NCI-H226 (cell line): ENCODE measurements around the gene CAMSAP1.

Source experiments
- DNase-seq: peaks from one replicate; pipeline ENCODE4 v3.0.0-alpha.2; 2015

Gene CAMSAP1

DNA sequence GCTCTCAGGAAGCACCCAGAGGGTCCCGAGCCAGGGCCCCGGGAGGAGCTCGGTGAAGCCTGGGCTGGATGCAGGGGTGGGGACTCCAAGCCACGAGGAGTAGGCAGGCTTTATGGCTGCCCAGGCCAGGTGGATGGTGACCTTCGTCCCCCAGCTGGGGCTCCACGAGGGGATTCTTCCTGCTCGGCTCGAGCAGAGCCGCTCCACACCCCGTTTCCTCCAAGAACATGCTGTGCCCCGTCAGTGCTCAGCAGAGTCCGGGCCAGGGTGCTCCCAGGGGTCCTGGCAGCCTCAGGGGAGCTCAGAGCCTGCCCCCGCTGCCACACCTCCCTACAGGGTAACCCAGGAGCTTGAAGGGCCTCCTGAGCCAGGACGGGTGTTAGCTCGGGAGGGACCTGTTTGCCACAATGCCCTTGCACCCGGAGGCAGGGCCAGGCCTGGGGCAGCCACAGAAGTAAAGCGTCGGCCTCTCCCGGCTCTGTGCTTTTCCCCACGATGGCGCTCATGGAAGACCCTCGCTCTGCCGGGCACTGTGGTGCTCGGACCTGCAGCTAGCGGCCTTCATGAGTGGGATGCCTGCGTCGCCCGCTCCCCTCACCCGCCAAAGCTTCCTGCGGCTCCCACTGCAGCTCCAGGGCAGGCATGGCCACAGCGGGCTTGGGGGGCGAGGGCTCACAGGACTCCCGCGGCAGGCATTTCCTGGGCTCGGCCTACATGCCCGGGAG lies 118.6 kb downstream of the CAMSAP1 start:
- DNase-seq = no peak

DNA sequence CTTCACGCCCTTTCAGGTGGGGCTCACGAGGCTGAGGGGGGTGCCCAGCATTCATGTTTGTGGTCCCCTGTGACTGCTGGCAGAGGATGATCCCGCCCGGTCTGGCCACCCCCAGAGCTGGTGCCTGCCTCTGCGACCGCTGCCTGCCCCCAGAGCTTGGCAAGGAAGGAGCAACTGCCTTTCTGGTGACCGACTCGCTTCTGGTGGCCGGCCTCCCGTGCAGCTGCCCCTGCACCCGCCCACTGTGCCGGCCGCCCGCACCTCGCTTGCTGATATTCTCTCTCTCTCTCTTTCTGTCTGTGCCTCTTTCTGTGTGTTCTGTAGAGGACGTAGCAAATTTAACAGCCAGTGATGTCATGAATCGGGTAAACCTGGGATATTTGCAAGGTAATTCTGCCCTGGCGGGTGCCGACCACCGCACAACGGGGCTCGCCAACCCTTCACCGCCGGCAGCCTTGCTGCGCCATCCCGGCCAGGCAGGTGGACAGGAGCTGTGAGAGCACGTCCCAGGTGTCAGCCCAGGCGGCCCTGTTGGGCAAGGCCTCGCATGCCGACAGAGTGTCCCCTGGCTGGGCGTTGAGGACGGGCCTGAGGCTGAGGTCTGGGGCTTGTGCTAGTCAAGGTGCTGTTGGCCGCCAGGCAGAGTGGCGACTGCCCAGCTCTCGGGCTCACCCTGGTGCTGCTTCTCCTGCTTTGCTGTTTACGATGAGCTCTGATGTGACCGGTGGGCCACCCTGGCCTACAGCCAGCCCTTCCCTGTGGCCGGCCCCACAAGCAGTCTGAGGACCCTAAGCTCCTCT lies 119.4 kb downstream of the CAMSAP1 start:
- no peak for DNase-seq

DNA sequence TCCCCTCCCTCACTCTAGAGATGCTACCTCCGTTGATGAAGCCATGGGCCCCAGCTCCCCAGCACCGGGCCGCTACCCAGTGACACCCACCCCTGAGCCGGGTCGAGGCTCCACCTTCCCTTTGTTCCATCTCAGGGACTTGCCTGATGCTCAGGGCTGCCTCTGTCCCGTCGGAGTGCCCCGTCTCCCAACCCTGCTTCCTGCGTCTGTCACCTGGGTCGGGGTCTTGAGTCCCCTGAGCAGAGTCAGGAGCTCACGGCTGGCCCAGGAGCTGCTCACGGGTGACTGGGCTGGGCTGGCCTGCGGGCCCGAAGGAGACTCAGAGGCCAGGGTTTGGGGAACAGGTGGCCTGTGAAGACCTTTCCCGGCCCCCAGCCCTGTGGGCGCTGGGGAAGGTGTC lies 120.0 kb downstream of the CAMSAP1 start:
- no peak for DNase-seq

DNA sequence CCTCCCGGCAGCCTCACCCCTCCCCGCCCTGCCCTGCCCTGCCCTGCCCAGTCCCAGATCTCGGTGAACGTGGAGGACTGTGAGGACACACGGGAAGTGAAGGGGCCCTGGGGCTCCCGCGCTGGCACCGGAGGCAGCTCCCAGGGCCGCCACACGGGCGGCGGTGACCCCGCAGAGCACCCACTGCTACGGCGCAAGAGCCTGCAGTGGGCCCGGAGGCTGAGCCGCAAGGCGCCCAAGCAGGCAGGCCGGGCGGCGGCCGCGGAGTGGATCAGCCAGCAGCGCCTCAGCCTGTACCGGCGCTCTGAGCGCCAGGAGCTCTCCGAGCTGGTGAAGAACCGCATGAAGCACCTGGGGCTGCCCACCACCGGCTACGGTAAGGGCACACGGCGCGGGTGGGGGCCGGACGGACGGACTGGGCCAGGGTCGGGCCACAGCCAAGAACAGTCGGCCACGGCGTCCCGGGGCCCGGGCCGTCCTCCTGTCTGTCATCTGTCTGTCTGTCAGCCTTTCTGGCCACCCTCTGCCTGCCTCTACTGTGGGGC lies 121.1 kb downstream of the CAMSAP1 start:
- no peak for DNase-seq

DNA sequence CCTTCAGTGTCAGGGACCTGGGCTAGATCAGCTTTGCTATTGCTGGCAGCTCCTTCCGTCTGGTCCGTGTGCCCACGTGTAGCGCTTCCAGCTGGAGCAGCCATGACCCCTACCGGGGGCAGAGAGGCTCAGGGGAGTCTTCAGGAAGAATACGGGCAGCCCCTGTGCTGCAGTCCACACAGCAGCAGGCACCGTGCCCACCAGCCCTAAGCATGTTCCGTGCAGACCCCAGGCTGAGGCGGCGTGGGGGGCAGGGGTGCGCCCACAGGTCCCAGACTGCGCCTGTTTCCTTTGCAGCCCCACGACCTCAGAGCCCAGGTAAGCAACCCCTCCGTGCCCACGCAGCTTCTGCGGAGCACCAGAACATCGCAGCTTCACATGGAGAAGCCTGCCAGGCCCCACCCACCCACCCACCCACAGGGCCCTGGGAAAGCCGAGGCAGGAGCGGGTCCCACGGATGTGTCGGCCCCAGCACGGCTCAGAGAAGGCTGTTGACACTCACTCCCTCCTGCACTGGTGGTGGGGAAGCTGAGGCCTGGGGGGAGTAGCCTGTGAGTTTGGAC lies 122.3 kb downstream of the CAMSAP1 start:
- DNase-seq = no peak

DNA sequence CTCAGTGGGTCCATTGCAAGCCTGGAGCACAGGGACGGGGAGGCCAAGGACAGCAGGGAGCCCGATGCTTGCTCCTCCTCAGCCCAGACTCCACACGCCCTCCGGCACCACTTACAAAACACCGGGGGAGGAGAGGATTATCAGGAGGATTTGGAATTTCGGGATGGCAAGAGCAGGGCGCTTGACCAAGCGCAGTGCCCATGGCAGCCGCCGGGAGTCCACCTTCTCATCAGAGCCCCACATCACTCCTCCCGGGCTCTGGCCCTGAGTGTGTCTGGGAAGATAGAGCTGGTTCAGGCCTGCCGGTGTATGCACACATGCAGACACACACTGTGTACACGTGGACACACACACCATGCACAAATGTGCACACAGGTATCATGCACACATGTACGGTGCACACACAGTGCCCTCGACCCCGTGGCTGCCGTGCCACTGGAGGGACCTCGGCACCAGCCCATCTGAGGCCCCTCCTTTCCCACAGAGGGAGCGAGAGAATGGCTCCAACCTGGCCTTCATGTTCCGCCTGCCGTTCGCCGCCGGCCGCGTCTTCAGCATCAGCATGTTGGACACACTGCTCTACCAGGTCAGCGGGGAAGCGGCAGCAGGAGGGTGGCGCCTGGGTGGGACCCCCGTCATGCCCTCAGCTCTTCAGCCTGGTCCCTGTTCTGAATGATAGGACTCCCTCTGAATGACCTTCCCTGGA lies 123.7 kb downstream of the CAMSAP1 start:
- no peak for DNase-seq

DNA sequence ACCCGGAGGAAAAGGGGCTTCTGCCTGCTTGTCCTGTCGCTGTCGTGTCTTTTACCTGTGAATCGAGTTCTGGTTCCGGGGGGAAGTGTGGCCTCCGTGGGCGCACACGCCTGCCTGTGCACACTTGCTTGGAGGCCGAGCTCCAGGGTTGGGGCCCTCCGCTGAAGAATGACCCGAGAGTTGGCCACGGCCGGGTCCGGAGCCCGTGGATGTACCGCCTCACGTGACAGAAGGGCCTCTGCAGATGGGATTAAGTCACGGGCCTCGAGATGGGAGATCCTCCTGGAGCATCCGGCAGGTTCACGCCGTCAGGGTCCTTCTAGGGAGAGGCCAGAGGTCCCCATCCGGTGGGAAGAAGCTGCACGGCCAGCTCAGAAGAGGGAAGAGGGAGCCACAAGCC lies 124.4 kb downstream of the CAMSAP1 start:
- DNase-seq = no peak

DNA sequence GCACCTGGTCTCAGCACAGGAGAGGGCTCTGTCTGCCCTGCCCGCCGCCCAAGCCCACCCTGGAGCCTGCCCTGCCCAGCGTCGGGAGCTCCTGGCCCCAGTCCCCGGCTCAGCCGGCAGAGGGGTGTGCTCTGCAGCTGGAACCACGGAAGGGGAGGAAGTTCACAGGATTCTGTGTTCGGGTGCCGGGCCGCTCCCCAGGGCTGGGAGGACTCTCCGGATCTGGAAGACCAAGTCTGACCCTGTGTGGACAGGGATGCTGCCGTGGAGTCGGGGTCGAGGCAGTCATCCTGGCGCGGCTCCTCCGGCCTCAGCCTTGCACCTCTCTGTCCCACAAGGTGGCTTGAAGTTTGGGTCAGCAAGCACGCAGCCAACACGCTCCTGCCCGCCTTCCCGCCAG lies 126.7 kb downstream of the CAMSAP1 start:
- no peak for DNase-seq

DNA sequence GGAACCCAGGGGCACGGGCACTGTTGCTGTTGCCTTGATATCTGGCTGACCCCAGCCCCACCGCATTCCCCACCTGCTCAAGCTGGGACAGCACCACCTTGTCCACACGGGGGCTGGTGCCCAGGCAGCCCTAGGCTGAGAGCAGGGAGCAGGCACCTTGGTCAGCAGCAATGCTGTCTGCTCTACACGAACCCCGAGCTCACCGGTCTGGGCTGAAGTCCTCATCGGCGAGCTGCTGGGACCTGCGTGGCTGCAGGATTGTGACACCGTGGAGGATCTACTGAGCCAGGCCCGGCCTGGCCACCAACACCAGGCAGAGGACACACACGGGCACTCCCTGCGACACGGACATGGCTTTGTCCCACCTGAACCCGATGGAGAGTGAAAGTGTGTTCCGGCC lies 127.3 kb downstream of the CAMSAP1 start:
- no peak for DNase-seq

DNA sequence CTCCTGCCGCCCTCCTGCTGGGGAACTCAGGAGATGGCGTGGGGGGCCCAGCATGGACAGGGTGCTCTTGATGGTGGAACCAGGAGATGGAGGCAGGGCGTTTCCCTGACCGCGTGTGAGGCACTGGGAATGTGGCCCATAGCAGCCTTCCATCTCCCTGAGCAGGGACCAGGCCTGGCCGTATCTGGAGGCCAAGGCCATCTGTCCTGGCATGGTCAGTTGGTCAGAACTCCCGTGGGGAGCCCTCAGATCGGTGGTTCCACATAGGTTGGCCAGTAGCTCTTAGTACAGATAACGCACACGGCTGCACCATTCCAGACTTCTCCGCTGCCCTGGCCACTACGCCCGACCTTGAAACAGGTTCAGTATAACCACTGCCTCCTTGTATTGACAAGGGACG lies 127.8 kb downstream of the CAMSAP1 start:
- DNase-seq = no peak

DNA sequence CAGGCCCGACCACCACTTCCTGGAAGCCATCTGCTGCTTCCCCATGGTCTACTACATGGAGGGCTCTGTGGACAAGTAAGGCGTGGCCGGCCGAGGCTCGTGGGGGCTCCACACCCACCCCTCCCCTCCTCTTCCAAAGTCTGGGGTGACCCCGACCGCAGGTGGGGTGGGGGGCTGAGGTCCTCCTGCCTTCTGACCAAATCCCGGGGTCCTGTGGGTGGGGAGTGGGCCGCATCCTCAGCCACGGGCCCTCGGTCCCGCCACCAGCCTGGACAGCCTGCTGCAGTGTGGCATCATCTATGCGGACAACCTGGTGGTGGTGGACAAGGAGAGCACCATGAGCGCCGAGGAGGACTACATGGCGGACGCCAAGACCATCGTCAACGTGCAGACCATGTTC lies 128.9 kb downstream of the CAMSAP1 start:
- DNase-seq = no peak

DNA sequence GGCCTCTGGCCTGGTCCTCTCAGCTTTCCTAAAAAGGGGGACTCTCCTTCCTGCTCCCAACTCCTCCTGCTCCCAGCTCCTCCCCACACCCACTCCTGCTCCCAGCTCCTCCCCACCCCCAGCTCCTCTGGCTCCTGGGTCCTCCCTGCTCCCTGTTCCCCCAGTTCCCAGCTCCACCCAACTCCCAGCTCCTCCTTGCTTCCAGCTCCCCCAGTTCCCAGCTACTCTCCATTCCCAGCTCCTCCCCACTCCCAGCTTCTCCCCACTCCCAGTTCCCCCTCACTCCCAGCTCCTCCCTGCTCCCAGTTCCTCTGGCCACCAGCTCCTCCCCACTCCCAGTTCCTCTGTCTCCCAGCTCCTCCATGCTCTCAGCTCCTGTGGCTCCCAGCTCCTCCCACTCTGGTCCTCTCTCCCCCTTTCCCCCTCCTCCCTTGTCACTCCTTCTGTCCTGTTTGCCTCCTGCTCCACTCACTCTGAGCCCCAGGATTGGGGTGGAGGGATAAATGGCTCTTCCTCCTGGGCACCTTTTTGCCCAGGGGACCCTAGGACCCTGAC lies 129.6 kb downstream of the CAMSAP1 start:
- no peak for DNase-seq

DNA sequence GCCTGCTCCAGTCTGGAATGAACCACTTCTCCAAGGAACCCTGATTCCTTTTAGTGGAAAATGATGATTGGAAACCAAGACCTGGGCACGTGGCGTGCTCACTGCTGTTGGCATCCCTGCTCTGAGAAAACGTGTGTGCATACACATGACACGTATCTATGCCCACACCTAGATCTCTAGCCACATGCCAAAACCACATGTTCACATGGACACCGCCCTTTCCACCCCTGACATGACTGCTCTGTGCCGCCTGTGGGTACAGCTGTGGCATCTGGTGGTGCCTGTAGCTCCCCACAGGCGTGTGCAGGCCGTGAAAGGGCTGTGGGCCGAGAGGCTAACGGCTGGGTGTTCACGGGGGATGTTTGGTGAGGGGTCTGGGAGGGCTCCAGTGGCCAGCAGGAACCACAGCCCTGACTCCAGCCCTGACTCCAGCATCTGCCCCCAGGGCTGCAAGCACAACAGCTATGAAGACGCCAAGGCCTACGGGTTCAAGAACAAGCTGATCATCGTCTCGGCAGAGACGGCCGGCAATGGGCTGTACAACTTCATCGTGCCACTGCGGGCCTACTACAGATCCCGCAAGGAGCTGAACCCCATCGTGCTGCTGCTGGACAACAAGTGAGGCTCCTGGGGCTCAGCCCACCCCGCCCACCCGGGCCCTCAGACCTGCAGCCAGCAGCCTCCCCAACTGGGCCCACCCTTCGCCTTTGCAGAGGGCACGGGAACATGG lies 130.3 kb downstream of the CAMSAP1 start:
- no peak for DNase-seq

DNA sequence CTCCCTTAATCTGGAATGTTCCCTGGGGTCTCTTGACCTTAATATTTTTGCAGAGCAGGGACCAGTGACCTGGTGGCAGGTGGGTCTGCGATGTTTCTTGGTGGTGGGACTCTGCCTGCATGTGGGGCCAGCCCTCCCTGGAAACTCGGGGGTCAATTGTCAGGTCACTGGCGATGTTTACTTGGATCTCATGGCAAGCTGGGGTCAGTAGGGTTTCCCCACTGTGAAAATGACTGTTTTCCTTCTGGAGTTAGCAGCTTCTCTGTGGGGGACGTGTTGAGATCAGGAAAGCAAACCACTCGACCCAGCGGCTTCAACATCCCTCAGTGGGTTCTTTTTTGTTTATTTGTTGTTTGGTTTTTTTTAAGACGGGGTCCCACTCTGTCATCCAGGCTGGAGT lies 131.4 kb downstream of the CAMSAP1 start:
- no peak for DNase-seq

DNA sequence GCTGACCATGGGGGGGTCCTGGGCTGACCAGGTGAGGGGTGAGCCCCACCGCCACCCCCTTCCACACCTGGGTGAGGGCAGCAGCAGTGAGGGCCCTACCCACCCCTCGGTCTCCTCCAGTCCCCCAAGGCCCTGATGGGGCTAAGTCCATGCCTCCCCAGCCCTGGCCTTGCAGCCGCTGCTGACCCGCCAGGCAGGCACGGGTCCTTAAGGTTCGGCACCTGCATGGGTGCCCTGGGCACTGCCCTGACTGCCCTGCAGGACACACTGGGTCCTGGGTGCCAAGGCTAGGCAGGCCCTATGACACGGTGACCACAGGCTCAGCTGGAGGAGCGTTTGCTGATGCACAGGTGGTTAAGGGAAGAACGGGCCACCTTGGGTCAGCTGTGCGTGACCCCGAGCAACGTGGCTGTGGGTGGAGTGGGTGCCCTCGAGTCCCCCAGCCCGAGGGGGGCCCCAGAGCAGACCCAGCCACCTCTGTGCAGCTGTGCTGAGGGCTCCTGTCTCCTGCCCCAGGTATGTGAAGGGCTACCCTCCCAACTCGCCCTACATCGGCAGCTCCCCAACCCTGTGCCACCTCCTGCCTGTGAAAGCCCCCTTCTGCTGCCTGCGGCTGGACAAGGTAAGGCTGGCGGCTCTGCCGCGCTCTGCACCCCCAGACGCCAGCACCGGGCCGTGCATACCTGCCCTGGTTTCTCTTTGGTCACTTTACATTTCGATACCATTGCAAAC lies 132.4 kb downstream of the CAMSAP1 start:
- DNase-seq = no peak

DNA sequence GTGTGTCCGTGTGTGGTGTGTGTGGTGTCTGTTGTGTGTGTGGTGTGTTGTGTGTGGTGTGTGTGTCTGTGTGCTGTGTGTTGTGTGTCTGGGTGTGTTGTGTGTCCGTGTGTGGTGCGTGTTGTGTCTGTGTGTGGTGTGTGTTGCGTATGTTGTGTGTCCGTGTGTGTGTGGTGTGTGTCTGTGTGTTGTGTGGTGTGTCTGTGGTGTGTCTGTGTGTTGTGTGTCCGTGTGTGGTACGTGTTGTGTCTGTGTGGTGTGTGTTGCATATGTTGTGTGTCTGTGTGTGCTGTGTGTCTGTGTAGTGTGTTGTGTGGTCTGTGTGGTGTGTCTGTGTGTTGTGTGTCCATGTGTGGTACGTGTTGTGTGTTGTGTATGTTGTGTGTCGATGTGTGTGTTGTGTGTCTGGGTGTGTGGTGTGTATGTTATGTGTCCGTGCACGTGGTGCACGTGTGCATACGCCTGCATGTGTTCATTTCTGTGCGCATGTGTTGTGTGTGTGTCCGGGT lies 133.1 kb downstream of the CAMSAP1 start:
- DNase-seq = no peak

DNA sequence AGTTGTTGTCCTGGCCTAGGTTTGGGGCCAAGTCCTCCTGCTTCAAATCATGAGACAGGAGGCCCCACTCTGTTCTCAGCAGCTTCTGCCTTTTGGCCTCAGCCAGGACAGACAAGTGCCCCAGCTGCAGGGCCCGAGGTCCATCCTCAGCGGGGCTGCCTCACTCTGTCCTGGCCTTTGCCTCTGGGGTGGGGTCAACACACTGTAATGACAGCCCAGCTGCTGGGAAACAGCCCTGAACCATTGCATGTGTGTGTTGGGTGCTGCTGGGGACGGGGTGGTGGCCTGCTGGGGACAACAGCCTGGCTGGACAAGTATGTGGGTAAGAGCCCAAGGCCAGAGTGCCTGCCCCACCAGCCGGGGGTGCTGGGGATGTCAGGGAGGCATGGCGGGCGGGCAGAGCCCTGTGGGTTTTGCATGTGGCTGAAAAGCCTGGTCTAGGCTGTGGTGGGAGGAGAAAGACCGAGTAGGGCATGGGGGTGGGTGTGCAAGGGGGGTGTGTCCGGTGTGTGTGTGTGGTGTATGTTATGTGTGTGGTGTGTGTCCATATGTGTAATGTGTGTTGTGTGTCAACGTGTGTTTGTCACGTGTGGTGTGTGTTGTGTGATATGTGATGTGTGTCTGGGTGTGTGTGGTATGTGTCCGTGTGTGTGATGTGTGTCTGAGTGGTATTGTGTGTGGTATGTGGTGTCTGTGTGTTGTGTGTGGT lies 133.7 kb downstream of the CAMSAP1 start:
- no peak for DNase-seq

DNA sequence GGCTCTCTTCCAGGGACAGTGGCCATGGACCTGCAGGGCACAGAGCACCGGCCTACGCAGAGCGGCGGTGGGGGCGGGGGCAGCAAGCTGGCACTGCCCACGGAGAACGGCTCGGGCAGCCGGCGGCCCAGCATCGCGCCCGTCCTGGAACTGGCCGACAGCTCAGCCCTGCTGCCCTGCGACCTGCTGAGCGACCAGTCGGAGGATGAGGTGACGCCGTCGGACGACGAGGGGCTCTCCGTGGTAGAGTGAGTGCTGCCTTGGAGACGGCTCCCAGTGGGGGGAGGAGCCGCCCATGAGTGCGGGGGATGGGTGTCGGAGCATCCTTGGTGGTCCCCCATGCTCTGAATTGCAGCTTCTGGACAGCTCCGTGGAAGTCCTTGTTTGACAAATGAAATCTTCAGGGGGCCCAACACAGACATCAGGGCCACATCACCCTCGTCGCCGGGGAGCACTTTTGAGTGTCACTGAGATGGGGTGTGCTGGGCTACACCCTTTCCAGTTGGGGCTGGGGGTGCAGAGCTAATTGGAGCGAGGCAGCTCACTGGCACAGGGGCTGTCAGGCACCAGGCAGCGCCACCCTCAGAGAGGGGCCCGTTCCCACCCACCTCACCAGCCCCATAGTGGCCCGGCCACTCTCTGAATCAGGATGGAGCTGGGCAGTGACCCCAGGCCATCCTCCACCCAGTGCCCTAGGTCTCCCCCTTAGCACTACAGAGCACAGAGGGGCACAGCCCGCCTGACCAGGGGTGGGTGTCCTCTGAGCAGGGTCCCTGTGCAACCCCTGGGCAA lies 134.4 kb downstream of the CAMSAP1 start:
- no peak for DNase-seq

DNA sequence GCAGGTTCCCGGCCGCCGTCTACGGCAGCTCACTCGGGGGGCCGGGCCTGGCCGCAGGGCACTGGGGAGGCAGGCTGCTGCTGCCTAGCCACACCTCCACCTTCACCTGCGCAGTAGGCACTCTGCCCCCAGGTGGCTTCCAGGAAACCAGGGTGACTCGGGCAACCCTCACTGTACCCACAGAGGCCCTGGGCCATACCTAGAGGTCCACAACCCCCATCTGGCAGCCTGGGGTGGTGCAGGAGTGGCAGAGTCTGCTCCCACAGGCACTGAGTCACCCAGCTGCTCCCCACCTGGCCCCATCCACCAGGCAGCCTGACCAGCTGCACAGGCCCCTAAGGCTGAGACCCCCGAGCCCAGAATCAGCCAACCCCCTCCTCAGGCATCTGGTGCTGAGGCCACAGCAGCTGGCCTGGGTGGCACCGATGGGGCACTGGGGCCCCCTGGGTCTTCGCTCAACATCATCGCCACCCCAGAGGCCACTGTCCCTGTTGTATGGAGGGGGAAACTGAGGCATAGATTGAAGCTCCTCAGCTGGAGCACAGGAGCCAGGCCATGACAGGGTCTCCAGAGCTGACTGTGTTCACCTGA lies 135.2 kb downstream of the CAMSAP1 start:
- DNase-seq = no peak
